Measurements from ENCODE around the gene ACOT7.
A peak's percentile ranks its signal among the peaks of the same experiment; 100 is the strongest.

ACOT7 gene

GRCh38 chr1:6262555-6263420 lies 130.8 kb downstream of the ACOT7 start:
- DNase-seq: no peak

GRCh38 chr1:6261615-6261995 lies 132.0 kb downstream of the ACOT7 start:
- no peak for DNase-seq

- peak; percentile 41 for DNase-seq
Measured at GRCh38 chr1:6260961-6261614, 132.5 kb downstream of the ACOT7 start, which contains the start of gene GPR153. Gene GPR153, minus strand, starts transcription at chr1:6261098. Its CDS starts 6,193 bp downstream, at chr1:6254905.

GRCh38 chr1:6260433-6260934 lies 133.1 kb downstream of the ACOT7 start:
- peak; percentile 12 for DNase-seq

GRCh38 chr1:6259491-6260362 lies 133.8 kb downstream of the ACOT7 start:
- peak; percentile 82 for DNase-seq

- no peak for DNase-seq
Measured at GRCh38 chr1:6258675-6259074, 134.9 kb downstream of the ACOT7 start.

GRCh38 chr1:6257541-6258069 lies 136.0 kb downstream of the ACOT7 start:
- DNase-seq: no peak

- no peak for DNase-seq
Measured at GRCh38 chr1:6256645-6257044, 136.9 kb downstream of the ACOT7 start.

GRCh38 chr1:6254691-6255090 lies 138.9 kb downstream of the ACOT7 start:
- DNase-seq: no peak

- DNase-seq: no peak
Measured at GRCh38 chr1:6253380-6253779, 140.2 kb downstream of the ACOT7 start.

GRCh38 chr1:6252374-6252710 lies 141.2 kb downstream of the ACOT7 start:
- DNase-seq: no peak

- no peak for DNase-seq
Measured at GRCh38 chr1:6251681-6252373, 141.7 kb downstream of the ACOT7 start.

- DNase-seq: no peak
Measured at GRCh38 chr1:6251233-6251632, 142.3 kb downstream of the ACOT7 start.

- no peak for DNase-seq
Measured at GRCh38 chr1:6249739-6250689, 143.6 kb downstream of the ACOT7 start.

- DNase-seq: no peak
Measured at GRCh38 chr1:6248932-6249738, 144.4 kb downstream of the ACOT7 start.

GRCh38 chr1:6248161-6248776 lies 145.3 kb downstream of the ACOT7 start:
- DNase-seq: no peak

- no peak for DNase-seq
Measured at GRCh38 chr1:6247651-6248050, 145.9 kb downstream of the ACOT7 start.

- DNase-seq: peak; percentile 78
Measured at GRCh38 chr1:6246497-6247467, 146.8 kb downstream of the ACOT7 start.

All from CD4-positive, alpha-beta T cell treated with Interleukin-21 for 1 hour (primary cell).